Stimulated activated CD4-positive, alpha-beta T cell treated with anti-CD3 and anti-CD28 coated beads, Interleukin-1b, Interleukin-23, amount 100 ng/mL, for 4 hours (primary cell): ENCODE measurements around the gene CDC16.

Experiments used
- DNase-seq, 2 donors: peaks; one replicate each; pipeline ENCODE4 v3.0.0-alpha.2; 2020; ENCODE audit warnings: low read depth in 2 of 2

Gene CDC16

DNA sequence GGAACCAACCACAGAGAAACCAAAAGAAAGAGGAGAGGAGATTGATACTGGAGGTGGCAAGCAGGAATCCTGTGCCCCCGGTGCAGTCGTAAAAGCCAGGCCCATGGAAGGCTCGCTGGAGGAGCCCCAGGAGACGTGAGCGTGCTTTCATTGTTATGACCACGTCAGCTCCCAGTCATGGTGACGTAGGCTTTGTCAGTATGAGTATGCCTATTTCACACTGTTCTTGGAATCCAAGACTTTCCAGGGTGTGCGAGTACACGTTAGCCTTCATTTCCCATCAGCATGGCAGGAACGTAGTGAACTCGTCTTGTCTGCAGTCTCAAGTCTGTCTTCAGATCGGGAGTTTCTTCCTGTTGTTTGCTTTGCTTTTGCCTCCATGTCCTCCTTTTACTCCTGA is 64.2 kb downstream of the CDC16 start:
- no peak for DNase-seq

DNA sequence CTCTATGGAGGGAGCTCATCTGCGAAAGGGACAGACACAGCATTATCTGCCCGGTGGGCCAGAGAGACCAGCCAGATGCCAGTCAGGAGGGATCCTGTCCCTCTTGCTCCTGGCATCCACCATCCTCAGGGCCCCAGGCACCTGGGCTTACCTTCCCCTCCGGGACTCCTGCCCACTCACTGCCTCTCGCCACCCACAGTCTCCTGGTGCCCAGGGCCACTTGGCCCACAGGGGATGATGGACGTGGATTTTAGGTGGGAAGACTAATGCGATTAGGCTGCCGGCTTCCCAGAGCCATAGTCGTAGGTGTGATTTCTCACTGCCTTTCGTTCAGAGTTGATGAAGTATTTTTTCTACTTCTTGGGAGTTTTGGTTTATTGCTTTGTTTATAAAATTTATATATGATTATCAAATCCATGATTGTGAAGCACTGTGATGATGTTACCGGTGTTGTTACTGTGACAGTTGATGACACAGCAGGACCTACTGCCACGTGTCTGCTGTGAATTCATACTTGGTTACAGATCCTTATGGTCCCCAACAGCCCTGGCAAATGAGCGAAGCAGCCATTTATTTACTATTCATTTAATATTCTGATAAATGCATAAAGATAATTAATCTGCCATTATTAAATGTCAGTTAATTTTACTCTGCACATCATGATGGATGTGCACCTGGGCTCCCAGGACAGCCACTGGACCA is 65.1 kb downstream of the CDC16 start:
- no peak for DNase-seq

DNA sequence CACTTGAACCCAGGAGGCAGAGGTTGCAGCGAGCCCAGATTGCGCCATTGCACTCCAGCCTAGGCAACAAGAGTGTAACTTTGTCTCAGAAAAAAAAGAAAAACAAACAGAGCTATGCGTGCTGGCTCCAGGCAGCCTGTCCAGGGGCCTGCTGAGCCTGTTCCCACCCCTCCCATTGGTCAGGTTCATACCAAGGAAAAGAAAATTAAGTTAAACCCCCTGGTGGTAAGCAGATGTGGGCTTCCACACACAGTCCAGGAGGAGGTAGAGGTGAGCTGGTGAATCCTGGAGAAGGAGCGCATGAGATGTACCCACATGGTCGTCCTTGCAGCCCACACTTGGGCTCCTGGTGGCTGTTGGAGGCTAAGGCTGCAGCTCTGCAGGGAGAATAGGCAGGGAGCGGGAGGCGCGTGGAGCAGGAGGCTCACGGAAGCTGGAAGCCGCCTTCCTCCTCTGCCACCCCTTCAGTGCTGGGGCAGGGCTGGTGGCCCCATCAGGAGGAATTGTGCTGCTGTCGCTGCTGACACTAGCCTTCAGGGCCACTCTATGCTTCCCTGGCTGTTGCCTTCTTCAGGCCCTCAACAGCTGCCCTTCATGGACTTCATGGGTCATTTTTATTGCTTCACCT is 69.1 kb downstream of the CDC16 start:
- no peak for DNase-seq

DNA sequence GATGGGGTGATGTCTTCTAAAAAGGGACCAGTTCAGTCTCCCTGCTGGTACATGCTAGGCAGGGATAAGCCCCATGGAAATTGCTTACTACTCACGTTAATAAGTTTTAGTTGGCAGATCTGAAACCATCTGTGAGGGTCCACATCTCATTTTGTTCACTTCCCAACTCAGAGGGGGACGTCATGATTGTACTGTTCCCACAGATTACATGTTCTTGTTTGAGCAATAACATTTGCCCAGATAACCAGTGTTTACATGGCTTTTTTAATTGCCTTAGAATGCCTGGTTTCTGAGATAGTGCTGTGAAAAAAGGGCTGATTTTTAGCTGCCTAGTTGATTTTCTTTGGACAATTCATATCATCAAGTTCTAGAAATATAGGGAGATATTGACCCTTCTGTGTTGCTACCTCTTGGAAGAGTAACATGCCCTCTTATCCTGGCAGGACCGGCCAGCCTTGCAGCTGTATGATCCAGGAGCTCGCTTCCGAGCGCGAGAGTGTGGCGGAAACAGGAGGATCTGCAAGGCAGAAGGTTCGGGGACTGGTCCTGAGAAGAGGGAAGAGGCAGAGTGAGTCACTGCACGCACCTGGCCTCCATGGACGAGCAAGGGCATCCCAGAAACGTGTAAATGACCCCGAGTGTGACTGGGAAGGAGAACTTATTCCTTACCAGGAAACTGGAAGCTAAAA is 69.8 kb downstream of the CDC16 start:
- DNase-seq, result no peak

DNA sequence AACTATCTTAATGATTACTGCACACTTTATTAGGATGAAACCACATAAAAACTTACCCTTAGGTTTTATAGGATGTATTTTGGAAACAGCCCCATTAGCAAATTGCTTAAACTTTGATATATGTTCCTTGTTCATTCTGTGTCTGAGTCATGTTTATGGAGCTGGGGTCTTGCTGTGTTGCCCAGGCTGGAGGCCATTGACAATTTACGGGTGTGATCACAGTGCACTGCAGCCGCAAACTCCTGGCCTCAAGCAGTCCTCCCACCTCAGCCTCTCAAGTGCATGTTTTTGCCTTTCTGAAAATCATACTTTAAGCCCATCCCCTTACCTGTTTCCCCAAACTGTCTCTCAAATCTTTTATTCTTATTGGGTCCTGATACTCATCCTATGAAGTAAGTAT is 74.4 kb downstream of the CDC16 start:
- no peak for DNase-seq

DNA sequence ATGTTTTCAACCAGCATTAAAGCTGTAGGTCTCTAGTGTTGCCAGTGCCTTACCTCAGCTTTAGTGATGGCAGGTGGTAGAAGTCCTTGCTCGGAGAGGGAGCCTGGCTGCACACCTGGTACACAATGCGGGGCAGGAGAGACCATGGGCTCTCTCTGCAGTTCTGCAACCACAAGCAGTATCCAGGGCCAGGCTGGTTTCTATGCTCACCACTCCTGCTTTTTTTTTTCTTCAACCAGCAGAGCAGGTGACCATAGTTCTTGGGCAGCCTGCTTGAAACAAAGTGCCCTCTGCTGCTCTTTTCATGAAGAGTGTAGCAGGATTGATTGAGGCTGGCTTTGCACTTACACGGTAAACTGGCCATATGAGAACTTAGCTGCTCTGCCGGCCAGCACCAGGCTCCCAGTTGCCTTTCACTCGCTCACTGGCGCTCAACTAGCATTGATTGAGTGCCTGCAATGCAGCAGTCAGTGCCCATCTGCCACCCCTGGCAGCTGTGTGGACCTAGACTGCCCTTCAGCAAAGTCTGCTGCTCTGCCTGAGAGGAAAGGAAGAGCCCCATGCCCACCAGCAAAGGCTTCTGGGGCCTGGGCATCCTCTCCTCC is 75.2 kb downstream of the CDC16 start:
- DNase-seq, result no peak

DNA sequence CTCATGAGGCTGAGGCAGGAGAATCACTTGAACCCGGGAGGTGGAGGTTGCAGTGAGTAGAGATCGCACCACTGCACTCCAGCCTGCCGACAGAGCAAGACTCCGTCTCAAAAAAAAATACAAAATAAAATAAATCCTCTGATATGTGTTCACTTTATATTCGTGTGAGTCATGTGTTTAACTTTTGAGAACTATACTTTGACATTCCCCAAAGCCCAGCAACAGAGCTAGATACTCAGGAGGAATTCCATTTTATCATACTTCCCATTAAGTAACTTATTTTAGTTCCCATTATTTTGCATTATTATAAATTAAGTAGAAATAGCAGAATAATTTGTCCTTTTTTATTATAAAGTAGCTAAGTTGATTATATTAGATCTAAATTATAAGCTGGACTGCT is 76.3 kb downstream of the CDC16 start:
- DNase-seq, result no peak

DNA sequence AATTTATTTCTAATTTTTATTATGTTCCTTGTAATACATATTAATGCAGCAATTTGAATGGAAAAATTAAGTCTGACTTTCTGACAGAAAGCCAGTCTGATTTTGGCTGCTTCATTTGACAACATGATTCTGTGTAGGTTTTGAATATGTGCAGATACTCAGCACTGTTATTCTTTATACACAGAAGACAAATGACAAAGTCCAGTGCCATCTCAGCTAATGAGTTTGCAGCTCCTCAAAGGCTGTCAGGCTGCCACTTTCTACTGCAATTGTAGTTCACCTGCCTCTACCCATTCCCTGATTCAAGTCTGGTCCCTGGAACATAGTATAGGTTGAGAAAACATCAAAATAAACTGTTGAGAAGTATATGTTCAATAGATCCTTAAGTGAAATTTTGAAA is 76.7 kb downstream of the CDC16 start:
- no peak for DNase-seq

DNA sequence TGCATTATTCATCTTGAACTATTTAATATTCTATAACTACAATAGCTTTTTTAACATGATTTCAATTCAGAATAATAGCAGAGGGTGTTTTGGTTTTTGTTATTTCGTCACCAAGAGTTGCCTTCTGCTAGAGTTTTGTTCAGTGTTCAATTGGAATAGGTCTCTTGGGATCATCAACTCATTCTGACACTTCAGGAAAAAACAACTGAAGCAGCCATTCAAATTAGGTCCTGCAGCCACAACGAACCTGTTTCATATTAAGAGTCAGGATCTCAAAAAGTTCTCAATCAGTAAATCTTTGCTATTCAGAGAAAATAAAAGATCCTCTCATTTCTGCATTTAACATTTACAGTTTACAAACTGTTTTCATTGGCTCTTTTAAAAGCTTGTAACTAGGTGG is 77.2 kb downstream of the CDC16 start:
- DNase-seq, result no peak

DNA sequence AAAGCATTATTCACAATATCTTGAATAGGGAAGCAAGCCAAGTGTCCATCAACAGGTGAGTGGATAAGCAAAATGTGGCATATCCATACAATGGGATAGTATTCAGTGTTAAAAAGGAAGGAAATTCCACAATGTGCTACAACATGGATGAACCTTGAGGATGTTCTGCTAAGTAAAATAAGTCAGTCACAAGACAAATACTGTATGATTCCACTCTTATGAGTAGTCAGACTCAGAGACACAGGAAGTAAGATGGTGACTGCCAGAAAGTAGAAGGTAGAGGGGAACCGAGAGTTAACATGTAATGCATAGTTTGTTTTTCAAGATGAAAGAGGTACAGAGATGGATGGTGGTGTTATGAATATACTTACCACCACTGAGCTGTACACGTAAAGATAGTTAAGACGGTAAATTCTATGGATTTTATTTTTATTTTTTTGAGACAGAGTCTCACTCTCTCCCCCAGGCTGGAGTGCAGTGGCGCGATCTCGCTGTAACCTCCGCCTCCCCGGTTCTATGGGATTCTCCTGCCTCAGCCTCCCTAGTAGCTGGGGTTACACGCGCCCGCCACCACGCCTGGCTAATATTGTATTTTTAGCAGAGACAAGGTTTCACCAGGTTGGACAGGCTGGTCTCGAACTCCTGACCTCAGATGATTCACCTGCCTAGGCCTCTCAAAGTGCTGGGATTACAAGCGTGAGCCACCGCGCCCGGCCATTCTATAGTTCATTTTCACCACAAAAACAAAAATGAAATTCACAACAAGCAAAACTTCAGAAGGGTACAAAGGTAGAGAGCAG is 78.6 kb downstream of the CDC16 start:
- peak in 1 of 2 donors; percentile 12 for DNase-seq

DNA sequence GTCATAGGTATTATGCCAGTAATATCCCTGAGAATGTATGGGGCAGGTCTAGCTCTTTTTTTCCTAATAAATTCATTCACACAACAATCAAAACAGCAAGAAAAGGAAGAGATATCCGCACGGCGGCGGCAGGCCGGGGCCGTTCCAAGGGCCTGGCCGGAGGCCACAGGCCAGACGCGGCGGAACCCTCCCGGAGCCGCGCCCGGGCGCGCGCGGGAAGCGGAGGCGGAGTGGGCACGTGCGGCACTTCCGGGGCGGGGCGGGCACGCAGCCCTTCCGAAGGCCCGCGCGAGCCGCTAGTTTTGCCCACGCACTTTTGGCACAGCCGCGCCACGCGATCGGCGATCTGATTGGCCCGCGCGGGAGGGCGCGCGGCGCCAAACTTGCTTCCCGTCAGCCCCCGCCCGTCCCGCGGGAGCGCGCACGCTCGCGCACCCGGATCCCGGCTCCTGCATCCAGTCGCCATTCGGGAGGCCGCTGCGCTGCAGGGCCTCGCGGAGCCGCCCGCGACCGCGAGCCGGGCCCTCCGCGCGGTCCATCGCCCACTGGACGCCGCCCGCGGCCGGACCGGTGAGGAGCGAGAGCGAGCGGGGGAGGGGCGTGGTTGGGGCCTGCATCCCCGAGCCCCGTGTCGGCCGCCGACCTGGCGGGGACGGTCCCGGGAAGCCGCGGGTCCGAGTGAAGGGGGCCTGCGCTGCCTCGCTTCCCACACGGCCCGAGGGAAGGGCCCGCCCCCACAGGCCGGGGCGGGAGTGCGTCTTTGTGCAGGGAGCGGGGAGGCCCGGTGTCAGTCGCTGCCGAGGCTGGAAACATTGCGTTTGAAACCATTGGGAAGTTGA is 79.6 kb downstream of the CDC16 start, which contains the start of gene CHAMP1:
Gene CHAMP1 (plus strand): TSS at position 430 of the 839 bp plus-strand sequence. CDS start 9,340 bp downstream, outside the sequence.
- peak; percentile 82 to 90 for DNase-seq

DNA sequence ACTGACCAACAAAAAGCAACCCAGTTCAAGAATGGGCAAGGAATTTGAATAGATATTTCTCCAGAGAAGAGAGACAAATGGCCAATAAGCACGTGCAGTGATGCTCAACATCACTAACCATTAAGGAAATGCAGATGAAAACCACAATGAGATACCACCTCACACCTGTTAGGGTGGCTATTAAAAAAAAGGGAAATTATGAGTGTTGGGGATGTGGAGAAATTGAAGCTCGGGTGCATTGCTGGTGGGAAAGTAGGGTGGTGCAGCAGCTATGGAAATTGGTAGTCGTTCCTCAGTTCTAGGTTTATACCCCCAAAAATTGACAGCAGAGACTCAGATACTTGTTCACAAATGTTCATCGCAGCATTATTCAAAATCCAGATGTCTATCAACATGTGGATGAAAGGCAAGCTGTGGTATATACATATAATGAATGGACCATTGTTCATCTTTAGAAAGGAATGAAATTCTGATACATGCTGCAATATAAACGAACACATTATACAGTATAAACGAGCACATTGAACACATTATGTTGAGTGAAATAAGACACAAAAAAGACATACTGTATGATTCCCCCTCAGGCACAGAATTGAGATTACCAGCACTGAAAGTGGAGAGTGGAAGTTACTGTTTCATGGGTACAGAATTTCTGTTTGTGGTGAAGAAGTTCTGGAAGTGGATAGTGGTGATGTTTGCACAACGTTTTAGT is 80.5 kb downstream of the CDC16 start:
- no peak for DNase-seq

DNA sequence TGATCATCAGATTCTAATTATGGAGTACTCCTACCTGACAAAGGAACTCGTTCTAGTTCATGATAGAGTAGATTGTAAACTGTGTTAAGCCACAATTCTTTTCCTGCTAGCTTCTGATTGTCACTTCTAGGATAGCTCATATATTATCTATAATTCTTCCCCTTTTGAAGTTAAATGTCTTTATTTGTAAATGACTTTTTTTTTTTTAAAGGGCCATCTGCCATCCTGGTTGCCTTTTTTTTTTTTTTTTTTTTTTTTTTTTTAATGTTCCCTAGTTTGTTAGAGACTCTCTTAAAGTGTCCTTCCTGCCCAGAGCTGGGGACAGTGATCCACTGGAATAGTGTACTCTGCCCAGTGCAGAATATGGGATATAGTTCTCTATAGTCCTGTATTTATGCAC is 83.9 kb downstream of the CDC16 start:
- DNase-seq, result no peak

DNA sequence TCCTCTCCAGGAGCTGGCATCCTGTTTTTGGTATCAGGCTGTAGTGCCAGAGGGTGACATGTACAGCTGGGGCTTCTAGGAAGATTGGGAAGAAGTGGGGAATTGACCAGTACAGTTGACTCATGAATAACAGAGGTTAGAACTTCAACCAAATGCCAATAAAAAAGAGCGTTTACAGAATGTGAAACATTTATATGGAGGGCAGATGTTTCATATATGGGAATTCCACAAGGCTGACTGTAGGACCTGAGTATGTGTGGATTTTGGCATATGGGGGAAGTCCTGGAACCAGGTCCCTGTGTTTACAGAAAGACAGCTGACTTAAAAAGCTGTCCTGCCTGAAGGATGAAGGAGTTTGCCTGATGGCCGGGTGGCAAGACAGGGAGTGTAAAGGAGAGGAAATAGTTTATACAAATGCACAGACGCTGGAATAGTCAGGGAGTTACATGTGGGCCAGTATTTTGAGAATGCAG is 84.8 kb downstream of the CDC16 start:
- DNase-seq, result no peak

DNA sequence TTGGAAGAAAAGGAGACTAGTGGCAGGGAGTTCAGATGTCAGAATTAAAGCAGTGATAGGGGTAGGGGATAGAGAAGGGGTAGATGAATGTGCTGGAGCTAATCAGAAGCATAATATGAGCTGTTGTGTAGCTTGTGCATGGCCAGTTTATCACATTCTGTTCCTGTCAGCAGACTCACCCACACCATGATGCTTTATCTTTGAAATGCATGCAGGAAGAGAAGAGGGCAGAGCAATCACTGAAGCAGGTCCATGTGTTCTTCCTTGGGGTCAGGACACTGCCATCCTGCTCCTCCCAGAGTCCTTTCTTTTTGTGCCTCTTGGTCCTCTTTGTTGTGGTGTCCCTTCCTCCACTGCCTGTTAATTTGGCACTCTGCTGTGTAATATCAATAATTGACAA is 85.4 kb downstream of the CDC16 start:
- no peak for DNase-seq

DNA sequence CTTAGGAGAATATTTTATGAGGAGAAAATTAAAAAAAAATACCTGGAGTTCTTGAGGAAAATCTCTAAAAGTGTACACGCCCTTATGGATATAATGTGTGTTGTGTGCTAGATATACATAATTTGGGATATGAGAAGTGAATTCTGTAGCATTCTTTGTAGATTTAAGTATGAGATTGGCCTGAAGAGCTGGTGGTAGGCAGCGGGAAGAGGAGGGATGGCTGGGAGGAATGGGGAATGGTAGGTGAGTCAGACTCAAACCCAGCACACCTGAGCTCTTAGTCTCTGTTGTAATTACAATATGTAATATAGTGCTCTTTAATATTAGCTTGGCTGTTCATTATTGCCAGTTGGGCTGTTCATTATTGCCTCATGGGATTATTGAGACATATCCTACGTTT is 86.6 kb downstream of the CDC16 start:
- DNase-seq, result no peak
